GM20431 (cell line): ENCODE measurements around the gene DDX51.

Source experiments
- in situ Hi-C: fragments of 300-500 bp; cut with MseI, MboI; formaldehyde crosslinking; loops from one replicate; pipeline ENCODE4 v1.15.0; 2020; ENCODE audit warnings: low sequenced_read_pairs; ENCODE audit not compliant: unreplicated experiment

Gene DDX51, protein sequence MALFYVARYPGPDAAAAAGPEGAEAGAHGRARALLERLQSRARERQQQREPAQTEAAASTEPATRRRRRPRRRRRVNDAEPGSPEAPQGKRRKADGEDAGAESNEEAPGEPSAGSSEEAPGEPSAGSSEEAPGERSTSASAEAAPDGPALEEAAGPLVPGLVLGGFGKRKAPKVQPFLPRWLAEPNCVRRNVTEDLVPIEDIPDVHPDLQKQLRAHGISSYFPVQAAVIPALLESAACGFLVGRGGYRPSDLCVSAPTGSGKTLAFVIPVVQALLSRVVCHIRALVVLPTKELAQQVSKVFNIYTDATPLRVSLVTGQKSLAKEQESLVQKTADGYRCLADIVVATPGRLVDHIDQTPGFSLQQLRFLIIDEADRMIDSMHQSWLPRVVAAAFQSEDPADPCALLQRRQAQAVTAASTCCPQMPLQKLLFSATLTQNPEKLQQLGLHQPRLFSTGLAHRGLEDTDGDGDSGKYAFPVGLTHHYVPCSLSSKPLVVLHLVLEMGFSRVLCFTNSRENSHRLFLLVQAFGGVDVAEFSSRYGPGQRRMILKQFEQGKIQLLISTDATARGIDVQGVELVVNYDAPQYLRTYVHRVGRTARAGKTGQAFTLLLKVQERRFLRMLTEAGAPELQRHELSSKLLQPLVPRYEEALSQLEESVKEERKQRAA

GRCh38 chr12:132144115-132144809 is at the start of gene DDX51, which contains the start of gene NOC4L:
Gene DDX51 (minus strand): TSS chr12:132144319. CDS start chr12:132144296, 23 bp downstream.
Gene NOC4L (plus strand): TSS chr12:132144457. CDS start chr12:132144489, 32 bp downstream.
- in situ Hi-C loops = no loop called here

- in situ Hi-C loops = no loop called here
These were observed 47.8 kb upstream of the DDX51 start for GRCh38 chr12:132191715-132192553.

GRCh38 chr12:132190834-132191500 is 46.8 kb upstream of the DDX51 start:
- in situ Hi-C loops = no loop called here

DNA sequence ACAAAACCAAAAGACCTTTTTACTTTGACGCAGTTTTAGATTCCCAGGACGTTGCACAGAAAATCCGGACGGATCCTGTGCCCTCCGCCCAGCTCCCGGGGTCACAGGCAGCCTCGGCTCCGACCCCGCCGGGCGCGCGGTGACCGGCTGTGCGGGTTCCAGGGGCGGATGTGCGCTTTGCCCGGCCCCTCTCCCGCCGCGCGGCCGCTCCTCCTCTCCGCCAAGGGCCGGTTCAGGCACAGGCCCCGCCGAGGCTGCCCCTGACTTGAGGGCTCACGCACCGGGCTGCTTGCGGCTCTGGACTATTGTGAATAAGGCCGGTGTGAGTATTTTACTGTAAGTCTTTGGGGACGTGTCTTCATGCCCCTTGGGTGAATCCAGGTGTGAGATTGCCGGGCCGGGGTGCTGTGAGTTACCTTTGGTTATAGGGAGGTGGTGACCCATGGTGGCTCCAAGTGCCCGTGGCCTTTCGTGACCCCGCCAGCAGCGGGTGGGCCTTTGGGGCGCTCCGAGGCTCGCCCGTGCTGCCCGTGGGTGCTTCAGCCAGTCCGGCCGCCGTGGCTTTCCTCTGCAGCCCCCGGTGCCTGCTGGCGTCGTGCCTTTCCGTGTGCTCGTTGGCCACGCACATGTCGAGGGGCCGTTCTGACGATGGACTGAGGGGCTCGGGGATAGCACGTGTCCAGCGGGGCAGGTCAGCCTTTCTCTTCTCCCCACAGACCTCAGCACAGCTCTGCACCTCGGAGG is 46.1 kb upstream of the DDX51 start:
- in situ Hi-C loops = no loop called here

DNA sequence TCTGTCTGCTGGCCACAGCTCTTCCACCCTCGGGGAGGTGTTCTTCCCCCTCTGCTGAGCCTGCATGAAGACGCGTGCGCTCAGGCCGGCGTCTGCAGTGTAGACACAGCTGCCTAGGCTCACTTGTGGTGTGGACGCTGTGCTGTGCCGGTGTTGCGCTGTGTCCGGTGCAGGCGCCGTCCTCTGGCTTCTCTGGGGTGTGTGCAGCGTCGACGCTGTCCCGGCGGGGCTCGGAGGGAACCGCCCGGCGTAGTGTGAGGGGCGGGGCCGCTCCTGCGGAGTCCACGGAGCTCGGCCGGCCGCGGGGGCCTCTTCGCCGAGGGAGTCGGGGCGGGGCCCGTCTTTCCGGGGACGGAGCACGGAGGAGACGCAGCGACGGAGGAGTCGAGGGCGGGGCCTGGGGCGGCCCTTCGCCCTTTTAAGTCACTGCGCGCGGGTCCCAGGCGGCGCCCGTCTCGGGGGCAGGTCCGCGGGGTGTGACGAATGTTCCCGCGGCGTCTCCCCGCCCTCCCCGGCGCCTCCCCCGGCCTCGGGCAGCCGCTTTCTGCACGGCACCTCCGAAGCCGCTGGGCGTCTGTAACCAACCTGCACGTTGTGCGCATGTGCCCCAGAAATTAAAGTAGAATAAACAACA is 45.4 kb upstream of the DDX51 start:
- in situ Hi-C loops = no loop called here

- in situ Hi-C loops = no loop called here
These were observed 44.8 kb upstream of the DDX51 start for GRCh38 chr12:132188916-132189325.

DNA sequence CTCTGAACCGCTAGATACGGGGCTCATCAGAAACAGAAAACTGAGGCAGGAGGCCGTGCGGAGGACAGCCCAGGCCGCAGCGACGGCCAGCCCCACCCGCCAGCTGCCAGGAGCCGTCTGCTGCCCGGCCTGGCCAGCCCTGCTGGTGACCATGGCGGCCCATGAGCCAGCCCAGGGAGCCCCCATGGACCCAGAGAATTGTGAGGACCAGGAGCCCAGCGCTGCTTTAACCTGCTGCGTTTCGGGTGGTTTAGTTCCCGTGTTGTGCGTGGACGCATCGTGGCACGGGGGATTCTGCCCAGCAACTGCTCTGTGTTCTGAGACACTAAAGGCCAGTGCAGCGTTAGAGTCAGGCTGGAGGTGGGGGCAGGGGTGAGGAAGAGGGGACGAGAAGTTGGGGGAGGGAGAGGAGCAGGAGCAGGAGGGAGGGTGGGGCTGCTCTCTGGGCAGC is 44.4 kb upstream of the DDX51 start:
- in situ Hi-C loops = no loop called here

GRCh38 chr12:132187646-132188450 is 43.7 kb upstream of the DDX51 start:
- in situ Hi-C loops = no loop called here

DNA sequence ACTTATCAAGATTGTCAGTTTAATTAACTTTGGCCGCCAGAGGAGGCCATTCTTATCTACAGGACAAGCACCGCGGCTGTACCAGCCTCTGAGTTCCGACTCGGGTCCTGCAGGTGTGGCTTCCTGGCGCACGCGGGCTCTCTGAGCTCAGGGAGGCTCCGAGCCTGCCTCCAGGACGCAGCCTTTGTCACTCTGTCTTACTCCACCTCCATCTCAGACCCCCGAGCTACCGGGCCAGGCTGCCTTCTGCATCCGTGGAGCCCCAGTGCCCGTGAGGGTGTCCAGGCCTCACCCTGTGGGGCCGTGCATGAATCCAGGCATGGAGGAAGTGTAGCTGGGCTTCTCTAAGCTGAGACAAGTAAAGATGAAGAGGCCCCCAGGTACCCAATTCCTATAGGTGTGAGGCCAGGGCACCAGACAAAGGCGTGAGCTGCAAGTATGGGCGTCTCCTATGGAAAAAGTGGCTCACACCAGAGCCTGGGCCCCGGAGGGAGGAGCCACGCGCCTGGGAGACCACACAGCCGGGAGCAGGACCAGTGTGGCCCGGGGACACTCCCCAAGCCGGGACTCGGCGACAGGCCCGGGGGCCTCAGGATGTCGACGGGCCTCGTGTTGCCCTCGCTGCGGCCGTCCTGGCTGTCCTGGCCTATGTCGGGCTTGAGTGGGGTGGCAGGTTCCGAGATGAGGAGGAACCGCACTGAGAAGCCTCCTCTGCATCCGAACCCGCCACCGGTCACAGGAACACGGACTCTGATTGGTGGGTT is 42.9 kb upstream of the DDX51 start:
- in situ Hi-C loops = no loop called here

- in situ Hi-C loops = no loop called here
These were observed 42.2 kb upstream of the DDX51 start for GRCh38 chr12:132186208-132186856.

GRCh38 chr12:132185705-132186104 is 41.6 kb upstream of the DDX51 start:
- in situ Hi-C loops = no loop called here

DNA sequence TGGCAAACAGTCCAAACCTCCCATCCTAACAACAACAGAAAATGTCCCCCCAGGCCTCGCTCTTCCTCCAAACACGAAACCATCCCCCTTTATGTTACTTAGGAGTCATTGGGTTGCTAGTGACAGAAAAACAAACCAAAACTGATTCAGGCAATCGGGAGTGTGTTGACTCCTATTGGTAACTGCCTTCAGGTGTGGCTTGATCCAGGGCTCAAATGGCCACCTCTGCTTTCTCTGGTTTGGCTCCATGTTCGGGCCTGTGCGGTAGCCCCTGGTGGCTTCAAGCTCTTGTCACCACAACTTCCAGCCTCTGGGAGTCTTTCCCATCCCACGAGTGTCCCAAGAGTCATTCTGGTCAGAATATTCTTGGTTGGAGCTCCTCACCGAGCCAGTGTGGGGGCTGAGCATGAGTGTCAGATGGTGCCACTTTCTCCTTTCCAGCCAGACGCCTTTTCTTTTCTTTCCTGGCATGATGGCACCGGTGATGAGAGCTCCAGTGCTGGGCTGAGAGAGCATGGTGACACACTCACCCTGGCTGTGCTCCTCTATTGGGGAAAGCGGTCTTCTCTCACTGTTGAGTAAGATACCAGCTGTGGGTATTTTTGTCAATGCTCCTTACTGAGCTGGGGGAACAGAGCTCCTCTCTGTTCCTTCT is 38.7 kb upstream of the DDX51 start:
- in situ Hi-C loops = no loop called here

GRCh38 chr12:132182206-132182710 is 38.1 kb upstream of the DDX51 start:
- in situ Hi-C loops = no loop called here

GRCh38 chr12:132181570-132182200 is 37.6 kb upstream of the DDX51 start:
- in situ Hi-C loops = no loop called here
